GM23338 (cell line): Measurements from ENCODE around the gene PRDM4.

ENCODE experiments used
- CREB1 ChIP-seq: fragments of 250-450 bp; sonication (Bioruptor Pico); IDR thresholded peaks from 2 replicates; pipeline ENCODE4 v1.5.0; 2020; ENCODE audit warnings: low read depth, mild to moderate bottlenecking, moderate library complexity
- EZH2 ChIP-seq: fragments of 200-600 bp; sonication (generic); IDR thresholded peaks from one replicate; pipeline ENCODE4 v1.8.0; 2017; ENCODE audit warnings: antibody characterized with exemption, mild to moderate bottlenecking, low read depth; ENCODE audit not compliant: unreplicated experiment
- EZH2phosphoT487 ChIP-seq: fragments of 200-600 bp; sonication (generic); IDR thresholded peaks from one replicate; pipeline ENCODE4 v1.8.1; 2018; ENCODE audit warnings: antibody characterized with exemption; ENCODE audit not compliant: unreplicated experiment
- JUNB ChIP-seq: IDR thresholded peaks from one replicate; pipeline ENCODE4 v1.6.1; 2016; ENCODE audit warnings: antibody characterized with exemption; ENCODE audit not compliant: unreplicated experiment
- NANOG ChIP-seq: IDR thresholded peaks from 2 replicates; pipeline ENCODE4 v1.6.1; 2016; ENCODE audit warnings: antibody characterized with exemption, borderline replicate concordance
- POLR2AphosphoS5 ChIP-seq: IDR thresholded peaks from 2 replicates; pipeline ENCODE4 v1.6.1; 2016; ENCODE audit warnings: antibody characterized with exemption, low read depth
- STAT1 ChIP-seq: IDR thresholded peaks from one replicate; pipeline ENCODE4 v1.6.1; 2016; ENCODE audit warnings: antibody characterized with exemption; ENCODE audit not compliant: unreplicated experiment
- ZNF114 ChIP-seq: fragments of 250-450 bp; sonication (Bioruptor Pico); IDR thresholded peaks from 2 replicates; pipeline ENCODE4 v1.5.0; 2020; ENCODE audit warnings: mild to moderate bottlenecking, moderate library complexity
- TF ChIP-seq, protein P1 (sequence below), 2 experiments: fragments of 200-600 bp in 1 of 2; sonication (generic) in 1 of 2; conservative IDR thresholded peaks; 2 replicates each; pipeline versions ENCODE4 v1.5.1 to v1.6.1; 2016 to 2017; ENCODE audit warnings: antibody characterized with exemption in 2 of 2, low read depth in 2 of 2, mild to moderate bottlenecking in 2 of 2, moderate library complexity in 1 of 2
- TF ChIP-seq, protein P2 (sequence below): IDR thresholded peaks from one replicate; pipeline ENCODE4 v1.6.1; 2018; ENCODE audit warnings: antibody characterized with exemption; ENCODE audit not compliant: unreplicated experiment
- TF ChIP-seq, protein P3 (sequence below): fragments of 250-450 bp; sonication (Bioruptor Pico); IDR thresholded peaks from 2 replicates; pipeline ENCODE4 v1.5.0; 2020; ENCODE audit warnings: mild to moderate bottlenecking, moderate library complexity
- TF ChIP-seq, protein P4 (sequence below): IDR thresholded peaks from 2 replicates; pipeline ENCODE4 v1.6.1; 2016; ENCODE audit warnings: antibody characterized with exemption

DNA sequence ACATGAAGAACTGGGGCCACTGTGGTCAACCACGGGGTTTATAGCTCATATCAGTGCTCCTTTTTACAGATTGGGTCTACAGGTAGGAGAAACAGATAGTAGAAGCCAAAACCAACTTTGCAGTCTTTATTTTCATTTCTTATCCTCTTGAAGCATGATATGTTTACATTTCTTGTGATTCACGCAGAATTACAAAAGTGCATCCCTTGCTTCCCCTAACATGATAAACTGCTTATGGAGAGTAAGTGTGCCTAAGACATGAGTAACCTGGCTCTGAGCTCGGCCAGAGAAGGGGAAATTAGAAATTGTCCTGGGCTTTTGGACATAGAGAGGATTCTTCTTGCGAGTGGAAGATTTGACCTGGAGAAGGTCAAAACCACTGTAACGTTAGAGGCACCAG is 56.9 kb downstream of the PRDM4 start:
- TF ChIP-seq EZH2, result no peak
- TF ChIP-seq, protein P1, sequence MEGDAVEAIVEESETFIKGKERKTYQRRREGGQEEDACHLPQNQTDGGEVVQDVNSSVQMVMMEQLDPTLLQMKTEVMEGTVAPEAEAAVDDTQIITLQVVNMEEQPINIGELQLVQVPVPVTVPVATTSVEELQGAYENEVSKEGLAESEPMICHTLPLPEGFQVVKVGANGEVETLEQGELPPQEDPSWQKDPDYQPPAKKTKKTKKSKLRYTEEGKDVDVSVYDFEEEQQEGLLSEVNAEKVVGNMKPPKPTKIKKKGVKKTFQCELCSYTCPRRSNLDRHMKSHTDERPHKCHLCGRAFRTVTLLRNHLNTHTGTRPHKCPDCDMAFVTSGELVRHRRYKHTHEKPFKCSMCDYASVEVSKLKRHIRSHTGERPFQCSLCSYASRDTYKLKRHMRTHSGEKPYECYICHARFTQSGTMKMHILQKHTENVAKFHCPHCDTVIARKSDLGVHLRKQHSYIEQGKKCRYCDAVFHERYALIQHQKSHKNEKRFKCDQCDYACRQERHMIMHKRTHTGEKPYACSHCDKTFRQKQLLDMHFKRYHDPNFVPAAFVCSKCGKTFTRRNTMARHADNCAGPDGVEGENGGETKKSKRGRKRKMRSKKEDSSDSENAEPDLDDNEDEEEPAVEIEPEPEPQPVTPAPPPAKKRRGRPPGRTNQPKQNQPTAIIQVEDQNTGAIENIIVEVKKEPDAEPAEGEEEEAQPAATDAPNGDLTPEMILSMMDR (conservative IDR thresholded peaks at IDR 0.05; ENCODE audit: low read depth in 2 of 2), result no peak
- no peak for TF ChIP-seq STAT1
- no peak for TF ChIP-seq EZH2phosphoT487
- no peak for TF ChIP-seq POLR2AphosphoS5
- TF ChIP-seq, protein P2, sequence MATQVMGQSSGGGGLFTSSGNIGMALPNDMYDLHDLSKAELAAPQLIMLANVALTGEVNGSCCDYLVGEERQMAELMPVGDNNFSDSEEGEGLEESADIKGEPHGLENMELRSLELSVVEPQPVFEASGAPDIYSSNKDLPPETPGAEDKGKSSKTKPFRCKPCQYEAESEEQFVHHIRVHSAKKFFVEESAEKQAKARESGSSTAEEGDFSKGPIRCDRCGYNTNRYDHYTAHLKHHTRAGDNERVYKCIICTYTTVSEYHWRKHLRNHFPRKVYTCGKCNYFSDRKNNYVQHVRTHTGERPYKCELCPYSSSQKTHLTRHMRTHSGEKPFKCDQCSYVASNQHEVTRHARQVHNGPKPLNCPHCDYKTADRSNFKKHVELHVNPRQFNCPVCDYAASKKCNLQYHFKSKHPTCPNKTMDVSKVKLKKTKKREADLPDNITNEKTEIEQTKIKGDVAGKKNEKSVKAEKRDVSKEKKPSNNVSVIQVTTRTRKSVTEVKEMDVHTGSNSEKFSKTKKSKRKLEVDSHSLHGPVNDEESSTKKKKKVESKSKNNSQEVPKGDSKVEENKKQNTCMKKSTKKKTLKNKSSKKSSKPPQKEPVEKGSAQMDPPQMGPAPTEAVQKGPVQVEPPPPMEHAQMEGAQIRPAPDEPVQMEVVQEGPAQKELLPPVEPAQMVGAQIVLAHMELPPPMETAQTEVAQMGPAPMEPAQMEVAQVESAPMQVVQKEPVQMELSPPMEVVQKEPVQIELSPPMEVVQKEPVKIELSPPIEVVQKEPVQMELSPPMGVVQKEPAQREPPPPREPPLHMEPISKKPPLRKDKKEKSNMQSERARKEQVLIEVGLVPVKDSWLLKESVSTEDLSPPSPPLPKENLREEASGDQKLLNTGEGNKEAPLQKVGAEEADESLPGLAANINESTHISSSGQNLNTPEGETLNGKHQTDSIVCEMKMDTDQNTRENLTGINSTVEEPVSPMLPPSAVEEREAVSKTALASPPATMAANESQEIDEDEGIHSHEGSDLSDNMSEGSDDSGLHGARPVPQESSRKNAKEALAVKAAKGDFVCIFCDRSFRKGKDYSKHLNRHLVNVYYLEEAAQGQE, result no peak
- no peak for TF ChIP-seq NANOG
- TF ChIP-seq ZNF114 (CRISPR knock-in tag), result no peak
- TF ChIP-seq CREB1 (CRISPR knock-in tag), result no peak
- no peak for TF ChIP-seq JUNB
- TF ChIP-seq, protein P3, sequence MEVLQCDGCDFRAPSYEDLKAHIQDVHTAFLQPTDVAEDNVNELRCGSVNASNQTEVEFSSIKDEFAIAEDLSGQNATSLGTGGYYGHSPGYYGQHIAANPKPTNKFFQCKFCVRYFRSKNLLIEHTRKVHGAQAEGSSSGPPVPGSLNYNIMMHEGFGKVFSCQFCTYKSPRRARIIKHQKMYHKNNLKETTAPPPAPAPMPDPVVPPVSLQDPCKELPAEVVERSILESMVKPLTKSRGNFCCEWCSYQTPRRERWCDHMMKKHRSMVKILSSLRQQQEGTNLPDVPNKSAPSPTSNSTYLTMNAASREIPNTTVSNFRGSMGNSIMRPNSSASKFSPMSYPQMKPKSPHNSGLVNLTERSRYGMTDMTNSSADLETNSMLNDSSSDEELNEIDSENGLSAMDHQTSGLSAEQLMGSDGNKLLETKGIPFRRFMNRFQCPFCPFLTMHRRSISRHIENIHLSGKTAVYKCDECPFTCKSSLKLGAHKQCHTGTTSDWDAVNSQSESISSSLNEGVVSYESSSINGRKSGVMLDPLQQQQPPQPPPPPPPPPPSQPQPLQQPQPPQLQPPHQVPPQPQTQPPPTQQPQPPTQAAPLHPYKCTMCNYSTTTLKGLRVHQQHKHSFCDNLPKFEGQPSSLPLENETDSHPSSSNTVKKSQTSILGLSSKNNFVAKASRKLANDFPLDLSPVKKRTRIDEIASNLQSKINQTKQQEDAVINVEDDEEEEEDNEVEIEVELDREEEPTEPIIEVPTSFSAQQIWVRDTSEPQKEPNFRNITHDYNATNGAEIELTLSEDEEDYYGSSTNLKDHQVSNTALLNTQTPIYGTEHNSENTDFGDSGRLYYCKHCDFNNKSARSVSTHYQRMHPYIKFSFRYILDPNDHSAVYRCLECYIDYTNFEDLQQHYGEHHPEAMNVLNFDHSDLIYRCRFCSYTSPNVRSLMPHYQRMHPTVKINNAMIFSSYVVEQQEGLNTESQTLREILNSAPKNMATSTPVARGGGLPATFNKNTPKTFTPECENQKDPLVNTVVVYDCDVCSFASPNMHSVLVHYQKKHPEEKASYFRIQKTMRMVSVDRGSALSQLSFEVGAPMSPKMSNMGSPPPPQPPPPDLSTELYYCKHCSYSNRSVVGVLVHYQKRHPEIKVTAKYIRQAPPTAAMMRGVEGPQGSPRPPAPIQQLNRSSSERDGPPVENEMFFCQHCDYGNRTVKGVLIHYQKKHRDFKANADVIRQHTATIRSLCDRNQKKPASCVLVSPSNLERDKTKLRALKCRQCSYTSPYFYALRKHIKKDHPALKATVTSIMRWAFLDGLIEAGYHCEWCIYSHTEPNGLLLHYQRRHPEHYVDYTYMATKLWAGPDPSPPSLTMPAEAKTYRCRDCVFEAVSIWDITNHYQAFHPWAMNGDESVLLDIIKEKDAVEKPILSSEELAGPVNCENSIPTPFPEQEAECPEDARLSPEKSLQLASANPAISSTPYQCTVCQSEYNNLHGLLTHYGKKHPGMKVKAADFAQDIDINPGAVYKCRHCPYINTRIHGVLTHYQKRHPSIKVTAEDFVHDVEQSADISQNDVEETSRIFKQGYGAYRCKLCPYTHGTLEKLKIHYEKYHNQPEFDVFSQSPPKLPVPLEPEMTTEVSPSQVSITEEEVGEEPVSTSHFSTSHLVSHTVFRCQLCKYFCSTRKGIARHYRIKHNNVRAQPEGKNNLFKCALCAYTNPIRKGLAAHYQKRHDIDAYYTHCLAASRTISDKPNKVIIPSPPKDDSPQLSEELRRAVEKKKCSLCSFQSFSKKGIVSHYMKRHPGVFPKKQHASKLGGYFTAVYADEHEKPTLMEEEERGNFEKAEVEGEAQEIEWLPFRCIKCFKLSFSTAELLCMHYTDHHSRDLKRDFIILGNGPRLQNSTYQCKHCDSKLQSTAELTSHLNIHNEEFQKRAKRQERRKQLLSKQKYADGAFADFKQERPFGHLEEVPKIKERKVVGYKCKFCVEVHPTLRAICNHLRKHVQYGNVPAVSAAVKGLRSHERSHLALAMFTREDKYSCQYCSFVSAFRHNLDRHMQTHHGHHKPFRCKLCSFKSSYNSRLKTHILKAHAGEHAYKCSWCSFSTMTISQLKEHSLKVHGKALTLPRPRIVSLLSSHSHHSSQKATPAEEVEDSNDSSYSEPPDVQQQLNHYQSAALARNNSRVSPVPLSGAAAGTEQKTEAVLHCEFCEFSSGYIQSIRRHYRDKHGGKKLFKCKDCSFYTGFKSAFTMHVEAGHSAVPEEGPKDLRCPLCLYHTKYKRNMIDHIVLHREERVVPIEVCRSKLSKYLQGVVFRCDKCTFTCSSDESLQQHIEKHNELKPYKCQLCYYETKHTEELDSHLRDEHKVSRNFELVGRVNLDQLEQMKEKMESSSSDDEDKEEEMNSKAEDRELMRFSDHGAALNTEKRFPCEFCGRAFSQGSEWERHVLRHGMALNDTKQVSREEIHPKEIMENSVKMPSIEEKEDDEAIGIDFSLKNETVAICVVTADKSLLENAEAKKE (CRISPR knock-in tag), result no peak
- TF ChIP-seq, protein P4, sequence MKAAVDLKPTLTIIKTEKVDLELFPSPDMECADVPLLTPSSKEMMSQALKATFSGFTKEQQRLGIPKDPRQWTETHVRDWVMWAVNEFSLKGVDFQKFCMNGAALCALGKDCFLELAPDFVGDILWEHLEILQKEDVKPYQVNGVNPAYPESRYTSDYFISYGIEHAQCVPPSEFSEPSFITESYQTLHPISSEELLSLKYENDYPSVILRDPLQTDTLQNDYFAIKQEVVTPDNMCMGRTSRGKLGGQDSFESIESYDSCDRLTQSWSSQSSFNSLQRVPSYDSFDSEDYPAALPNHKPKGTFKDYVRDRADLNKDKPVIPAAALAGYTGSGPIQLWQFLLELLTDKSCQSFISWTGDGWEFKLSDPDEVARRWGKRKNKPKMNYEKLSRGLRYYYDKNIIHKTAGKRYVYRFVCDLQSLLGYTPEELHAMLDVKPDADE, result no peak
